ENCODE measurements around the gene GRIFIN.

GRIFIN gene

DNA sequence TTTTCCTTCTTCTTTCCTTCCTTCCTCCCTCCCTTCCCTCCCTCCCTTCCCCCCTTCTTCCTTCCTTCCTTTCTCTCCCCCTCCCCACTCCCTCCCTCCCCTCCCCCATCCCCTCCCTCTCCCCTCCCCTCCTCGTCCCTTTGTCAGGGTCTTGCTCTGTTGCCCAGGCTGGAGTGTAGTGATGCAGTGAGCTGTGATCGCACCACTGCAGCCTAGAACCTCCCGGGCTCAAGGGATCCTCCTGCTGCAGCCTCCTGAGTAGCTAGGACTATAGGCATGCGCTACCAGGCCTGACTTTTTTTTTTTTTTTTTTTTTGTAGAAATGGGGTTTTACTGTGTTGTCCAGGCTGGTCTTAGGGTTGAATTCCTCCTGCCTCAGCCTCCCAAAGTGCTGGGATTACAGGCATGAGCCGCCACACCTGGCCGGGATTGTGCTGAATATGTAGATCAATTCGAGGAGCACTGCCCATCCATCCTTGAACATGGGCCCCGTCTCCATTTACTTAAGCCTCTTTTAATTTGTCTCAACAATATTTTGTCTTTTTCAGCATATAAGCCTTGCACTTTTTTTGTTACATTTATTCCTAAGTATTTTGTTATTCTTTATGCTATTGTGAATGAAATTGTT is 23.4 kb downstream of the GRIFIN start:
- DNase-seq: no peak

DNA sequence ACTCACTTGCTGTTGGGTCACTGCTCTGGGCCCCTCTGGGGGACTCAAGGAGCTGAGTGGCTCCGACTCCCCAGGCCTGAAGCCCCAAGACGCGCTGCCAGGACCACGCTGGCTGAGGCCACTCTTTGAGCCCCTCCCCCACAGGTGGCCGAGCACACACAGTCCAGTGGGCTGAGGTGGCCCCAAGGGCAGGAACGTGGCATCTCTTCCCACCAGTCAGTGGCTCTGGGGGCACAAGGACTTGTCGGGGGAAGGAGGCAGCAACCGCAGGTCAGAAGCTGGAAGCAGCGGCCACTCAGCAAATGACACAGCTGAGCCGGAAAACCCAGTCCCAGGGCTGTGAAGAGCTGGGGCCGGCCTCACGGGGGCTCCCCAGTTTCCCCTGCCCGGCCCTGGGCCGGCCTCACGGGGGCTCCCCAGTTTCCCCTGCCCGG is 24.1 kb downstream of the GRIFIN start:
- no peak for DNase-seq

DNA sequence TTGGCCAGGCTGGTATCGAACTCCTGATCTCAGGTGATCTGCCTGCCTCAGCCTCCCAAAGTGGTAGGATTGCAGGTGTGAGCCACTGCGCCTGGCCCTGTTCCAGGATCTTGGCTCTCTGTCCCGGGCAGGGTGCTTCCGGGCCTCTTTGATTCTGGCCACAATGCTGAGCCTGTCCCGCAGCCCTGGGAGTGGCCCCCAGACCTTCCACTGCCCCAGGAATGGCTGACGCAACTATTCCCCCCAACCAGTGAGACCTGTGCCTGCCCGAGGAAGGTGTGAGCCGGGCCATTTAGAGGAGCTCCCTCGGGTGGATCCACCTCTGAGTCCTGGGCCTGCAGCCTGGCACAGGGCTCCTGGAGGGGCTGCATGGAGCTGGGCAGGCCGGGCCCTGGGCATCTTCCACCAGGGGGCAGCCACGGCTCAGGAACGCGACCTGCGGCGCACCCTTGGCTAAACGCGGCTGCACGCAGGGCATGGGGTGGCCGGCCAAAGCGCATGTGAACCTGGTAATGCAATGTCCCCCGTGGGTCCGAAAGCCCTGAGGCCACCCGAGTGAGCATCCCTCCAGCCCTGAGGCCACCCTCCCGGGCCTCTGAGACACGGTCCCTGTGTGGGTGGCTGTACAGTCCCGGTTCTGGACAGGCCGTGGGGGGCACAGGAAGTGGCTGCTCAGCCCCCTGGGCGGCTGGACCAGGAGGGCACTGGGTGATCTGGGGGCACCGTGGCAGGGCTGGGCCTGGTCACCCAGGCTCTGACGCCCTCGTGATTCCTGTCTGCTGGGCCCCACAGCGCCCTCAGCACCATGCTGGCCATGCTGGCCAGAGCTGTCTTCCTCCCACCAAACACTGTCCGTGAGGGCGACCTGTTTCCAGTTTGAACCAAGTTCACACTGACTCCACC is 24.8 kb downstream of the GRIFIN start:
- peak; percentile 71 for DNase-seq

DNA sequence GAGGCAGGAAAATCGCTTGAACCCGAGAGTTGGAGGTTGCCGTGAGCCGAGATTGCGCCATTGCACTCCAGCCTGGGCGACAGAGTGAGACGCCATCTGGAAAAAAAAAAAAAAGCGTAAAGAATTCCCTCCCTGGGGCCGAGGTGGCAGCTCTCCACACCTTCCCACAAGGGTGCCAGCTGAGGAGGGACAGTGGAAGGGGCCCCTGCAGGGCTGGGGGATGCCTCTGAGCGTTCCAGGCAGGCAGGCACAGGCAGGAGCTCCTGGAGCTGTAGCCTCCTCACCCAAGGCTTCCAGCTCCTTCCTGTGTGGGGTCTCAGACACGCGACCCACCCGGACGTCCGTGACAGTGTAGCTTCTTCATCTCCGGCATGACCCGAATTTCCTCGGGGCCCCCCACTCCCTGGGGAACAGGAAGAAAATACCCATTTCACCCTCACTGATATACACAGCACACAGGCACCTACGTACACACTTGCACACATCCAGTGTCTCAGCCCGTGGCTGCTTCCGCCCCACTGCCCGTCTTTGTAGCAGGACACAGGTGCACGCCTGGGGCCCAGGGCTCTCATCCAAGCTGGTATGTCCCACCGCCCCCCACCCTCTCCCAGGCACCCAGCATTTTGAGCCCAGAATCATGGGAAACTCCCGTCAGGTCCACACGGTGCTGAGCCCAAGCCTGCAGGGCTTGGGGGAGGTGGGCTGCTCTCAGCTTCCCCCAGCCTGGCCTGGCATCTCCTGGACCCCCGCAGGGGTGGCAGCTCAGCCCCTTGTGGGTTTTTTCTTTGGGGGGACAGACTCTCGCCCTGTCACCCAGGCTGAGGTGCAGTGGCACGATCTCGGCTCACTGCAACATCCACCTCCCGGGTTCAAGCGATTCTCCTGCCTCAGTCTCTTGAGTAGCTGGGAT is 25.7 kb downstream of the GRIFIN start:
- DNase-seq: no peak

DNA sequence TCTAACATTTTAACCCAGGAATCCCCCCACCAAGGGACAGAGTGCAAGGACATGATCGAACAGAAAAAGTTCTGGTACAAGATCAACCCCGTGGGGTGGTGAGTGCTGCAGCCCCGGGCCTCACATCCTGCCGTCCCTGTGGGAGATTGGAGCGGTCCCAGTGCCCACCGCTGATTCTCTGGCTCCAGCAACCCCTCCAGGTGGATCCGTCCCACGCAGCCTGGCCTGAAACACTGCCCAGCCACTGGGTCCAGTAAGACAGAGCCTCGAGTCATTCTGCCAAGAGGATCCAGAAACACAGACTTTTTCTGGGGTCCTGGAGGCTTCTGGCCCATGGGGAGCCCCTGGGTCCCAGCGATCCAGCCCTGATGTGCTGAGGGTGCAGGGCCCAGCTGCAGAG is 29.5 kb downstream of the GRIFIN start:
- no peak for DNase-seq

DNA sequence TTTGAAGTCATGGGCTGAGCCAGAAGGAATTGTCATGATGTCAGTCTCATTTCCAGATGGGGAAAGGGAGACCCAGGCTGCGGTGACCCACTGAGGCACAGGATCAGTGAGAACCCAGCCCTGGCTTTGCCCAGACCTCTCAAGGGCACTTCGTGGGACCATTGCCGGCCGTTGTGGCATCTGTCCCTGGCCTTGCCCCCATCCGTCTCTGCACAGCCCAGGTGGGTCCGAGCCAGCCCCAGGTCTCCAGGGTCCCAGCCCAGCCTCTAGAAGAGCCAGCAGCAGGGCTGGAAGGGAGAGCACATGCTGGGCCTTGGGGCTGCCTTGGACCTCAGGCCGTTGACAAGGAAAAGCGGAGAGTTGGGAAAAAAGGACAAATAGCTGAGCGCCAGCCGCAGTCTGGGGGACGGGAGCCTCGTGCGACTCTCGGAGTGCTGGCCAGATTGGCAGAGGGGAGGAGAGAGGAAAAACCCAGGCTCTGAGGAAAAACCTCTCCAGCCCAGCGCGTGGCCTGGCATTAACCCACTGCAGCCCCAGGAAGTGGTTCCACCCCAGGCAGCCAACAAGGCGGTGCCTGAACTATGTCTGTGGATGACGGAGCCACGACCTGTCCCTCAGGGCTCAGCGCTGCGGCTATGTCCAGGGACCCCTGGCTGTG is 30.2 kb downstream of the GRIFIN start:
- no peak for DNase-seq

DNA sequence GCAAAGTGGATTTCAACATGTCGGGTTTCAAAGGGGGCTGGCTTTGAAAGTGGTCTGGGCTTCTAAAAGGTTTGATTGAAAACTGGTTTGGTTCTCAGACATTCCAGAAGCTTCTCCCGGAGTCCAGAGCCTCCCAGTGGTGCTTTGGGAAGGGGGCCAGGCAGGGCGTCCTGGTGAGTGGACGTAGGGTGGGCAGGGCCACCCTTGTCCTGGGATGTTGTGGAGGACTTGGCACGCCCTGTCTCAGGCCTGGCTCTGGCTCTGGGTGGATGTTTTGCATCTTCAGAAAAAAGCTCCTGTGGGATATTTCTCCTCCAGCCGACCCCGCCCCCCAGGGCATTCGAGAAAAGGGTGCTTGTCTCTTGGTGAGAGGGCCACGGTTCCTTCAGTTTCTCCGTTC is 31.2 kb downstream of the GRIFIN start:
- no peak for DNase-seq

DNA sequence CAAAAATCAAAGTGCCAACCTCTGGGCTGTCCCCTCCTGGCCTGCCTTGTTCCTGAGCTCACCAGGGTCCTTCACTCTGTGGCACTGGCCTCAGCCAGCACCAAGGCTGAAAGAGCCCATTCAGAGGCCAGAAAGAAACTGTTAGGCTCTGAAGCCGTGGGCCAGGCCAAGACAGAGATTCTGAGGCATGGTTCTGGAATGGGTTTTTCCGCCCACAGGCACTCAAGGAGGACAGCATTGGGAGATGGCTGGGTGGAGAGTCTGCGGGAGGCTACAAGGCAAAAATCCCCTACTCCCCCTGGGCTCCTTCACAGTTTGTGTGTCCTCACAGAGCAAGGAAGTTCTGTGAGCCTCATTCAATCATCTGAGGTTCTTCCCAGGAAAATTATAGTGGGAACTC is 31.7 kb downstream of the GRIFIN start:
- no peak for DNase-seq

DNA sequence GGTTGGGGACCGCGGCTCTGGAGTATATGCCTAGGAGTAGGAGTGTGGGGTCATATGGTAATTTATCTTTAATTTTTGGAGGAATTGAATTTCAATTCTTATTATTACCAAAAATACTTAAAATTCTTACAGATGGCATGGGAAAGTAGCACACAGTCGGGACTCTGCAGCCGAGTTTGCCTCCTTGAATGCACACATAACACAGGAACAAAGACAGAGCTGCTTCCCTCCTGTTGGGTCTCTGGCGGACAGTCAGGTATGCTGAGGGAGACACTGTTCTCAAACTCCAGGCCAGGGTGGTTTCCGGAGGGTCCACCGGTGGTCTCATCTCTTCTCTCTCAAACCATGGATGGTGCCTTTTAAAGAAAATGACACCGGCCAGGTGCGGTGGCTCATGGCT is 32.7 kb downstream of the GRIFIN start:
- no peak for DNase-seq

DNA sequence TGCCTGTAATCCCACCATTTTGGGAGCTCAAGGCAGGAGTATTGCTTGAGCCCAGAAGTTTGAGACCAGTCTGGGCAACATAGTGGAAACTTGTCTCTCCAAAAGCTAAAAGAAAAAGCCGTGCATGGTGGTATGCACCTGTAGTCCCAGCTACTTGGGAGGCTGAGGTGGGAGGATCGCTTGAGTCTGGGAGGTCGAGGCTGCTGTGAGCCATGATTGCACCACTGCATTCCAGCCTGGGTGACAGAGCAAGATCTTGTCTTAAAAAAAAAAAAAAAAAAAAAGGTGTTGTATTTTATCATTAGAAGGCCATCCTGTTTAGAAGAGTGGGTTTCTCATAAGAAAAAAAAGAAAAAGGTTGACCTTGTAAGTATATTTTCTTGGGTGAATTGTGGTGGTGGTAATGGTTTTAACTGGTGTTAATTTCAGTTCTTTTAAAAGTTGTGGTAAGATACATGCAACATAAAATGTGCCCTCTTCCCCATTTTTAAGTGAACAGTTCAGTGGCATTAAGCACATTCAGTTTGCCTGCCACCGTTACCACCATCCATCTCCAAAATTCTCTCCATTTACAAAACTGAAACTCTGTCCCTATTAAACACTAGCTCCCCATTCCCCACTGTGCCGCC is 34.7 kb downstream of the GRIFIN start:
- no peak for DNase-seq

DNA sequence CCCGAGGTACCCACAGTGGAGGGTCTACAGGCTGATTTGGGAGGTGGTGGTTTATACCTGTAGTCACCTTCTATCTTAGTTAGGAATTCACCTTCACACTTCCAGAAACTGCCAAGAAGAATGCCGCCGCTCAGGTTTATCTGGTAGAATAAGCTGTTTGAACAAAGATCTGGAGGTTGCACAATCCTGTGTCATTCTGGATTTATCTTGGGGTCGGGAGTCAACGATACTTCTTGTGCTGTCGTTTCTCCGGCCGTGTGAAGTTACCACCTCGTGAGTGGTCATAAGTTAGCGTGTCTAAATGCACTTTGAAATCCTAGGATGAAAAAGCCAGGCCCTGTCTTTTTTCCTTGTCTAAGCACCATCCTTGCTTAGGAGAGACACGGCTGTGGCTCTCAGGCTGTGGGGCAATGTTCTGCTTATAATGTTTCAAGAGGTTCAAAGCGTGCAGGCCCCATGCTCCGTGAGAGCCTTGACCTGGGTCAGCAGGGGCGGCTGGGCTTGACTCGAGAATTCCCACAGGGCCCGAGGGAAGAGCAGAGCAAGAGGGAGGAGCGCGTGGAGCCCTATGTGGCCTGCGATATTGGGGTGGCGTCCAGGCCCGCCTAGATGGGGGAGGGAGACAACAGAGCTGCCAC is 35.5 kb downstream of the GRIFIN start:
- DNase-seq: no peak

DNA sequence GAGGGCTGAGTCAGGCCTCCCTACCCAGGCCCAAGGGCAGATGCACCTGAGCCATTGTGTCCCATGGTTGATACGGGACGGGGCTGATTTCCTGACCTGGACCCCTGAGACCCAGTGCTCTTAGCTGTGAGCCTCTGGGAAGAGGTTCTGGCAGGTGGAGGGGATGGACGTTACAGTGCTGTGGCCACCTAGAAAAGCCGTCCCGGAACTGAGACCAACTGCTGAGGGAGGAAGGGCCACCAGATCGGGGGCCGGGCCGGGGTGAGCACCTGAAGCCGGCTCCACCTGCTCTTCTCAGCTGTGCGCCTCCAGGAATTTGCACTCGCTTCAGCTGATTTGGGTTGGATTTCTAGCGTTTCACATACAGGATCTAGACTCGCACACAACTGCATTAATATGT is 37.4 kb downstream of the GRIFIN start:
- no peak for DNase-seq

DNA sequence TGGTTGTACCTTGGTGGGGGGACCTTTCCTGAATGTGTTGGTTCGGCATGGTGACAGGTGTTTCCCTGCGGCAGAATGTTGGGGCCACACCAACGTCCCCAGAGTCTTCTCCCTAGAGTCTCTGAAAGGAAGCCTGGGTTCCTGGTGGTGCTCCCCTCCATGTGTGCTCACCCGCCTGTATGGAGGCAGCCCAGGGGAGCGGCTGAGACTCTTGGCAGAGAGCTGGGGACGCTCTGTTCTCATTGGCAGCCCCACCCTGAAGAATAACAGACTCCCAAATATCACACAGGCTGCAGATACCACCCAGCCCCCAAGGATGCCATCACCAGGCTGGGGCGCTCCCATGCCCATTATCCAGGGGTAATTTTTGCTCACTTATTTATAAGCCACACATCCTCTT is 38.0 kb downstream of the GRIFIN start:
- no peak for DNase-seq

DNA sequence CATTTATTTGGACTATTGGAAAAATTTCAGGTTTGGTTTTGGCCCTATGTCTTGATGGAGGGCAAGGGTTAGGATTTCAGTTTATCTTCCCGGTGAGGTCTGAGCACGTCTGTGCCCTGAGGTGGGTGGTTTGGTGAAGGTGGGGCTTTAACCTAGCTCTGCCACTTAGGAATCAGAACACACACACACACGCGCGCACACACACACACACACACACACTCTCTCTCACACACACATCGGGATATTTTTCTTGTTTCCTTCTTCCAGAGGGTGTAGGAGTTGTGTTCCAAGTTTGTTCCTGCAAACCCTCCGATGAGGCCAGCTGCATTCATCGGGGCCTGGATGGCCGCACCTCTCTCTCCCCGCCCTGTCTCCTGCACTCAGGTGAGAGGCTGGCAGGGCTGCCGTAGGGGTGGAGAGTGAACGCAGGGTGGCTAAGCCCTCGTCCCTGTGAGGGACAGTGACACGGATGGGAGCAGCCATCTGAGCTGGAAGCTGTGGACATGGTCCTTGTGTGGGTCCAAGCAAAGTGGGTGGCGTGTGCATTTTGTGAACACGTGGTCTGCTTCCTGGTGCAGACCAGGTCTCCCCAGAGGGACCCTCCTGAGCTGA is 38.6 kb downstream of the GRIFIN start:
- DNase-seq: no peak

DNA sequence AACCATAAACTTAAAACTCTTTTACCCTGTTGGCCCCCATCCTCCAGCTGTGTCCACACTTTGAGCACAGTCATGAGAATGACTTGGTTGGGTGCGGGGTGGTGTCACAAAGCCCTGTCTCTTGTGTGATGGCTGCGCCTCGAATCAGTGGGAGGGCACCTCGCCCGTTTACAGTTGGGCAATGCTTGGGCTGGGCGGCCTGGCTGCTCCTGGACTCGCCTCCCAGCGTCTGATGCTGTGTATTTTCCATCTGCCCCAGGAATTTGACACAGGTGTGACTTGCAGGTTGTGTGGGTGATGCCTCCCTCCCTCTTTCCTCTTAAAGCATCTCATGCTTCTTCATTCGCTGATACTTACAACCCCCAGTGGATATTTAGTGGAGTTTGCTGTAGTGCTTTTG is 39.1 kb downstream of the GRIFIN start:
- no peak for DNase-seq

DNA sequence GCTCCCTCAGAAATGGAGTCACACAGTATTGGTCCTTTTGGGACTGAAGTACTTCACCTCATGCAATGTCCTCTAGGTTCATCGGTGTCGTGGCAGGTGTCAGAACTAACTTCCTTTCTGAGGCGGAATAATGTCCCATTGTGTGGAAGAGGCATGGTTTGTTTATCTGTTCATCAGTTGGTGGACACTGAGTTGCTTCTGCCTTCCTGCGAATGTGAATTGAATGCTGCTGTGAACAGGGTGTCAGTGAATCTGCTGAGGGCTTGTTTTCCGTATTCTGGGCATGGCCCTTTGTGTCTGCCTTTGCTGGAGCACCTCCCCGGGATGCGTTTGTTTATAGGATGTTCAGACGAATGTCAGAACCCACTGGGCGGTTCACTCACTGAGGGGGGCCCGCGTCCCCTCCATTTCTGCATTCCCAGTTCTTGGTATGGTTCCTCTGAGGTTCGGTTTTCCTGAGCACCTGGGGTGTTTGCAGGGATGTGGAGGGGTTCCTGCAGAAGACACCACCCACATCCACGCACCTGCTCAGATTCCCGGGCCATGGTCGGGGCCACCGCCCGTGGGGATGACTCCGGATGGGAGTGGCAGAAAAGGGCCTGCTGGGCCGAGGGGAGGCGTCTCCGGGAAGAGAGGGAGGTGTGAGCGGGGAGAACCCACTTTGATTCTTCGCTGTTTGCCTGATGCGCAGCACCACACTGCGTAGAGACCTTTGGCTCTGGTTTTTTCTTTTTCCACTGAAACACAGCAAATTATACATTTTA is 39.7 kb downstream of the GRIFIN start:
- DNase-seq: no peak

DNA sequence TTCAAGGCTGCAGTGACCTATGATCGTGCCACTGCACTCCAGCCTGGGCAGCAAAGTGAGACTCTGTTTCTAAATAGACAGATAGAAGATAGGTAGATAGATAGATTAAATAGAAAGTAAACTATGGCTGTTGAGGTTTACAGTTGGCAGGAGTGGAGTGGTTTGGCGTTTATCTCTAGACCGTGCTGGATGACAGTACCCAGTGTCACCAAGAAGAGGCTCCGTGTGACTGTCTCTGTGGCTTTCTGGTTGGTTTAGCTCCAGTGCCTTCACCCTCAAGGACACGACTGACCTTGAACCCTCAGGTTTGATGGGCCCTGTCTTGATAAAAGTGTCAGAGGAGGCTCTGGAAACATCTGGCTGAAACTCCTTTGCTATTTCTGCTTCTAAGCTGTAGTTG is 41.1 kb downstream of the GRIFIN start:
- DNase-seq: no peak

DNA sequence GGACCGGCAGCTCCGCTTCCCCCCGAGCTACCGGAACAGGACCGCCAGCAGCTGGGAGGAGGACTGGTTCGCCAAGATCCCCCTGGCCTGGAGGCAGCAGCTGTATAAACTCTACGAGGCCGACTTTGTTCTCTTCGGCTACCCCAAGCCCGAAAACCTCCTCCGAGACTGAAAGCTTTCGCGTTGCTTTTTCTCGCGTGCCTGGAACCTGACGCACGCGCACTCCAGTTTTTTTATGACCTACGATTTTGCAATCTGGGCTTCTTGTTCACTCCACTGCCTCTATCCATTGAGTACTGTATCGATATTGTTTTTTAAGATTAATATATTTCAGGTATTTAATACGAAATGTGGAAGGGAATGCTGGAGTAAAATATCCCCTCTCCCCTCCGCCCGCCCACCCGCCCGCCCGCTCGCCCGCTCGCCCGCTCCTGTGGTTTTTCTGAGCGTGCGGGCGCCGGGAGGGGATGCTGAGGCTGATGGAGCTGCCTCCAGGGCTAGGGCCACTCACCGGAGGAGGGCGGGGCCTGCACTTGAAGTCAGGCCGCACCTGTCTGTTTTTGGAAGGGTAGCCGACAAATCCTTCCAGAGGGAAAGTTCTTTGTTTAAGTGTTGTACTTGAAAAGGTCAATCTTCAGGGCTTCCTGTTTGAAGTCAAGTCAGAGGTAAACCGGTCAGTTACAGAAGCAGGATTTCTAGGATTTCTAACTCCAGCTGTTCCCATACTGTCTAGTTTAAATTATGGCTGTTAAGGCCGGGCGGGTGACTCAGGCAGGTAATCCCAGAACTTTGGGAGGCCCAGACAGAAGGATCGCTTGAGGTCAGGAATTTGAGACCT is 42.3 kb downstream of the GRIFIN start:
- no peak for DNase-seq

DNA sequence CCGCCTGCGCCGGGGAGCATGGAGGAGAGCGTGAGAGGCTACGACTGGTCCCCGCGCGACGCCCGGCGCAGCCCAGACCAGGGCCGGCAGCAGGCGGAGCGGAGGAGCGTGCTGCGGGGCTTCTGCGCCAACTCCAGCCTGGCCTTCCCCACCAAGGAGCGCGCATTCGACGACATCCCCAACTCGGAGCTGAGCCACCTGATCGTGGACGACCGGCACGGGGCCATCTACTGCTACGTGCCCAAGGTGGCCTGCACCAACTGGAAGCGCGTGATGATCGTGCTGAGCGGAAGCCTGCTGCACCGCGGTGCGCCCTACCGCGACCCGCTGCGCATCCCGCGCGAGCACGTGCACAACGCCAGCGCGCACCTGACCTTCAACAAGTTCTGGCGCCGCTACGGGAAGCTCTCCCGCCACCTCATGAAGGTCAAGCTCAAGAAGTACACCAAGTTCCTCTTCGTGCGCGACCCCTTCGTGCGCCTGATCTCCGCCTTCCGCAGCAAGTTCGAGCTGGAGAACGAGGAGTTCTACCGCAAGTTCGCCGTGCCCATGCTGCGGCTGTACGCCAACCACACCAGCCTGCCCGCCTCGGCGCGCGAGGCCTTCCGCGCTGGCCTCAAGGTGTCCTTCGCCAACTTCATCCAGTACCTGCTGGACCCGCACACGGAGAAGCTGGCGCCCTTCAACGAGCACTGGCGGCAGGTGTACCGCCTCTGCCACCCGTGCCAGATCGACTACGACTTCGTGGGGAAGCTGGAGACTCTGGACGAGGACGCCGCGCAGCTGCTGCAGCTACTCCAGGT is 43.1 kb downstream of the GRIFIN start:
- DNase-seq: no peak
